Activated CD4-positive, alpha-beta memory T cell treated with anti-CD3 and anti-CD28 coated beads, Interleukin-2, amount 10 ng/mL, durations not matched to agents 7 days and 5 days (primary cell): ENCODE measurements around the gene INPP5A. TPM values are rescaled to one million over a fixed set of nuclear protein-coding genes. Genes with fewer than 3 reads are reported as not detected.

Experiments
- CTCF ChIA-PET: fragments of 350-600 bp; sonication (Branson Sonifier 250); formaldehyde crosslinking; loops from one replicate; lab custom pipeline; 2021; ENCODE audit warnings: antibody characterized with exemption, inconsistent platforms; lab: Charles Lee
- POLR2A ChIA-PET: fragments of 350-600 bp; sonication (Branson Sonifier 250); formaldehyde crosslinking; loops from one replicate; lab custom pipeline; 2021; ENCODE audit warnings: antibody characterized with exemption; lab: Charles Lee
- DNase-seq: peaks from one replicate; pipeline ENCODE4 v3.0.0-alpha.2; 2020
- H3K27ac Mint-ChIP-seq: one replicate; pipeline ENCODE4 v1.8.0; 2021; ENCODE audit warnings: mild to moderate bottlenecking, mixed read lengths
- H3K27me3 Mint-ChIP-seq: one replicate; pipeline ENCODE4 v1.8.0; 2021; ENCODE audit warnings: mixed read lengths
- H3K36me3 Mint-ChIP-seq: one replicate; pipeline ENCODE4 v1.8.0; 2021; ENCODE audit warnings: low read depth, mixed read lengths
- H3K4me1 Mint-ChIP-seq: one replicate; pipeline ENCODE4 v1.8.0; 2021; ENCODE audit warnings: mixed read lengths
- H3K4me3 Mint-ChIP-seq: one replicate; pipeline ENCODE4 v1.8.0; 2021; ENCODE audit warnings: mild to moderate bottlenecking, mixed read lengths
- H3K9me3 Mint-ChIP-seq: one replicate; pipeline ENCODE4 v1.8.0; 2021; ENCODE audit warnings: mixed read lengths
- total RNA-seq, 2 experiments: library from RNA; stranded (reverse); gene quantifications; one replicate each; pipeline ENCODE4 v1.2.3, GENCODE V29; 2021

Gene INPP5A
- total RNA-seq, 2 experiments from 2014 or later: 9.3 to 9.5 TPM

GRCh38 chr10:132750936-132751335, 213.3 kb downstream of the INPP5A start:
- ChIA-PET CTCF (no interaction called here), POLR2A (no interaction called here)
- H3K27ac Mint-ChIP-seq: no peak overlapping the region
- H3K4me3 Mint-ChIP-seq: no peak overlapping the region
- no peaks in the 10 kb centered on the region for H3K27me3 Mint-ChIP-seq
- H3K4me1 Mint-ChIP-seq: no peaks in the 10 kb centered on the region
- H3K36me3 Mint-ChIP-seq: peaks cover 11% of the 10 kb centered on the region
- peaks cover 8% of the 10 kb centered on the region for H3K9me3 Mint-ChIP-seq
- no peak for DNase-seq

GRCh38 chr10:132752378-132752777, 214.8 kb downstream of the INPP5A start:
- H3K27me3 Mint-ChIP-seq: no peaks in the 10 kb centered on the region
- POLR2A ChIA-PET: no interaction called here

GRCh38 chr10:132752961-132753360, 215.4 kb downstream of the INPP5A start:
- Mint-ChIP-seq H3K4me3 (no peak overlapping the region), H3K27me3 (no peaks in the 10 kb centered on the region), H3K9me3 (peaks cover 8% of the 10 kb centered on the region), H3K27ac (no peak overlapping the region), H3K4me1 (no peaks in the 10 kb centered on the region), H3K36me3 (peaks cover 11% of the 10 kb centered on the region)
- DNase-seq: no peak
- POLR2A ChIA-PET: no interaction called here
- CTCF ChIA-PET: no interaction called here

More at GRCh38 chr10:132752378-132752777, 214.8 kb downstream of the INPP5A start:
- no peaks in the 10 kb centered on the region for H3K4me1 Mint-ChIP-seq
- no peak for DNase-seq
- H3K4me3 Mint-ChIP-seq: no peak overlapping the region
- peaks cover 11% of the 10 kb centered on the region for H3K36me3 Mint-ChIP-seq
- H3K27ac Mint-ChIP-seq: no peak overlapping the region
- peaks cover 8% of the 10 kb centered on the region for H3K9me3 Mint-ChIP-seq
- CTCF ChIA-PET: no interaction called here

- DNase-seq: no peak
- POLR2A ChIA-PET: no interaction called here
- Mint-ChIP-seq H3K4me1 (no peaks in the 10 kb centered on the region), H3K4me3 (no peak overlapping the region), H3K9me3 (peaks cover 8% of the 10 kb centered on the region), H3K27ac (no peak overlapping the region), H3K36me3 (peaks cover 11% of the 10 kb centered on the region), H3K27me3 (no peaks in the 10 kb centered on the region)
- CTCF ChIA-PET: no interaction called here
These were observed 216.0 kb downstream of the INPP5A start for GRCh38 chr10:132753596-132753995.

GRCh38 chr10:132754071-132754470, 216.5 kb downstream of the INPP5A start:
- Mint-ChIP-seq H3K4me3 (no peak overlapping the region), H3K4me1 (no peaks in the 10 kb centered on the region), H3K27me3 (no peaks in the 10 kb centered on the region), H3K9me3 (peaks cover 8% of the 10 kb centered on the region), H3K27ac (no peak overlapping the region), H3K36me3 (peaks cover 11% of the 10 kb centered on the region)
- no peak for DNase-seq
- ChIA-PET CTCF (no interaction called here), POLR2A (no interaction called here)

- Mint-ChIP-seq H3K27ac (no peak overlapping the region), H3K36me3 (peaks cover 11% of the 10 kb centered on the region), H3K4me1 (no peaks in the 10 kb centered on the region), H3K9me3 (peaks cover 8% of the 10 kb centered on the region), H3K27me3 (no peaks in the 10 kb centered on the region), H3K4me3 (no peak overlapping the region)
- POLR2A ChIA-PET: no interaction called here
- no peak for DNase-seq
- CTCF ChIA-PET: no interaction called here
These were observed 217.7 kb downstream of the INPP5A start for GRCh38 chr10:132755166-132755711.

GRCh38 chr10:132756591-132756990, 219.0 kb downstream of the INPP5A start:
- ChIA-PET POLR2A (no interaction called here), CTCF (no interaction called here)
- no peak overlapping the region for H3K4me3 Mint-ChIP-seq
- no peaks in the 10 kb centered on the region for H3K4me1 Mint-ChIP-seq
- peaks cover 11% of the 10 kb centered on the region for H3K36me3 Mint-ChIP-seq
- no peak overlapping the region for H3K27ac Mint-ChIP-seq
- H3K9me3 Mint-ChIP-seq: peaks cover 8% of the 10 kb centered on the region
- DNase-seq: no peak
- no peaks in the 10 kb centered on the region for H3K27me3 Mint-ChIP-seq

GRCh38 chr10:132757171-132757570, 219.6 kb downstream of the INPP5A start:
- H3K4me1 Mint-ChIP-seq: no peaks in the 10 kb centered on the region
- H3K4me3 Mint-ChIP-seq: no peak overlapping the region
- H3K27ac Mint-ChIP-seq: no peak overlapping the region
- ChIA-PET POLR2A (no interaction called here), CTCF (no interaction called here)
- no peaks in the 10 kb centered on the region for H3K27me3 Mint-ChIP-seq
- DNase-seq: no peak
- H3K9me3 Mint-ChIP-seq: peaks cover 8% of the 10 kb centered on the region
- H3K36me3 Mint-ChIP-seq: peaks cover 11% of the 10 kb centered on the region

GRCh38 chr10:132758865-132759264, 221.3 kb downstream of the INPP5A start:
- Mint-ChIP-seq H3K27ac (no peak overlapping the region), H3K4me1 (no peaks in the 10 kb centered on the region), H3K4me3 (no peak overlapping the region), H3K27me3 (no peaks in the 10 kb centered on the region), H3K9me3 (peaks cover 8% of the 10 kb centered on the region), H3K36me3 (peaks cover 11% of the 10 kb centered on the region)
- POLR2A ChIA-PET: no interaction called here
- DNase-seq: no peak
- CTCF ChIA-PET: no interaction called here

GRCh38 chr10:132761395-132762060, 223.9 kb downstream of the INPP5A start:
- Mint-ChIP-seq H3K36me3 (peaks cover 4% of the 10 kb centered on the region), H3K27me3 (no peaks in the 10 kb centered on the region), H3K4me1 (no peaks in the 10 kb centered on the region), H3K4me3 (no peak overlapping the region), H3K27ac (no peak overlapping the region), H3K9me3 (peaks cover 4% of the 10 kb centered on the region)
- ChIA-PET CTCF (no interaction called here), POLR2A (no interaction called here)
- DNase-seq: no peak

GRCh38 chr10:132762267-132762666, 224.7 kb downstream of the INPP5A start:
- Mint-ChIP-seq H3K36me3 (peaks cover 4% of the 10 kb centered on the region), H3K9me3 (peaks cover 4% of the 10 kb centered on the region), H3K27ac (no peak overlapping the region), H3K27me3 (no peaks in the 10 kb centered on the region), H3K4me3 (no peak overlapping the region), H3K4me1 (no peaks in the 10 kb centered on the region)
- POLR2A ChIA-PET: no interaction called here
- CTCF ChIA-PET: no interaction called here
- no peak for DNase-seq

GRCh38 chr10:132763545-132763944, 226.0 kb downstream of the INPP5A start:
- CTCF ChIA-PET: no interaction called here

GRCh38 chr10:132764108-132764507, 226.5 kb downstream of the INPP5A start:
- peaks cover 4% of the 10 kb centered on the region for H3K9me3 Mint-ChIP-seq
- no peaks in the 10 kb centered on the region for H3K27me3 Mint-ChIP-seq
- POLR2A ChIA-PET: no interaction called here
- DNase-seq: no peak
- H3K36me3 Mint-ChIP-seq: peaks cover 4% of the 10 kb centered on the region
- H3K4me1 Mint-ChIP-seq: no peaks in the 10 kb centered on the region
- no peak overlapping the region for H3K4me3 Mint-ChIP-seq
- H3K27ac Mint-ChIP-seq: no peak overlapping the region
- CTCF ChIA-PET: no interaction called here

More at GRCh38 chr10:132763545-132763944, 226.0 kb downstream of the INPP5A start:
- Mint-ChIP-seq H3K36me3 (peaks cover 4% of the 10 kb centered on the region), H3K9me3 (peaks cover 4% of the 10 kb centered on the region), H3K4me3 (no peak overlapping the region), H3K4me1 (no peaks in the 10 kb centered on the region), H3K27ac (no peak overlapping the region), H3K27me3 (no peaks in the 10 kb centered on the region)
- POLR2A ChIA-PET: no interaction called here
- no peak for DNase-seq

- Mint-ChIP-seq H3K4me3 (no peak overlapping the region), H3K27ac (no peak overlapping the region), H3K4me1 (no peaks in the 10 kb centered on the region), H3K9me3 (peaks cover 4% of the 10 kb centered on the region), H3K36me3 (peaks cover 4% of the 10 kb centered on the region), H3K27me3 (no peaks in the 10 kb centered on the region)
- no peak for DNase-seq
- CTCF ChIA-PET: no interaction called here
- POLR2A ChIA-PET: no interaction called here
These were observed 227.8 kb downstream of the INPP5A start for GRCh38 chr10:132765435-132765834.
